Fibroblast of skin of right quadriceps (primary cell): ENCODE data around the gene ZC3H13.

Experiments used
- DNase-seq: peaks from one replicate; pipeline ENCODE4 v3.0.0-alpha.2; 2013

ZC3H13 gene

GRCh38 chr13:46058268-46058667 is 5.7 kb upstream of the ZC3H13 start:
- DNase-seq, result no peak

GRCh38 chr13:46057256-46058015 is 4.9 kb upstream of the ZC3H13 start:
- DNase-seq, result peak; percentile 61

GRCh38 chr13:46053162-46054012 is 841 bp upstream of the ZC3H13 start:
- no peak for DNase-seq

GRCh38 chr13:46051968-46052318 is 603 bp downstream of the ZC3H13 start:
- DNase-seq, result no peak

GRCh38 chr13:46050771-46051170 is 1.8 kb downstream of the ZC3H13 start:
- no peak for DNase-seq

GRCh38 chr13:46045424-46045823 is 7.1 kb downstream of the ZC3H13 start:
- DNase-seq, result no peak

GRCh38 chr13:46043647-46044046 is 8.9 kb downstream of the ZC3H13 start:
- no peak for DNase-seq

- DNase-seq, result peak; percentile 85
Observed at GRCh38 chr13:46041419-46041839, 11.1 kb downstream of the ZC3H13 start.

GRCh38 chr13:46040763-46041162 is 11.8 kb downstream of the ZC3H13 start:
- no peak for DNase-seq

GRCh38 chr13:46039411-46040182 is 12.9 kb downstream of the ZC3H13 start:
- peak; percentile 51 for DNase-seq

- DNase-seq, result no peak
Observed at GRCh38 chr13:46038296-46038695, 14.2 kb downstream of the ZC3H13 start.

GRCh38 chr13:46035066-46035465 is 17.5 kb downstream of the ZC3H13 start:
- DNase-seq, result no peak

- peak; percentile 14 for DNase-seq
Observed at GRCh38 chr13:46032341-46032740, 20.2 kb downstream of the ZC3H13 start.

- DNase-seq, result no peak
Observed at GRCh38 chr13:46031581-46032263, 20.8 kb downstream of the ZC3H13 start.

GRCh38 chr13:46025157-46025556 is 27.4 kb downstream of the ZC3H13 start:
- no peak for DNase-seq

- peak; percentile 16 for DNase-seq
Observed at GRCh38 chr13:46022481-46022880, 30.1 kb downstream of the ZC3H13 start.

GRCh38 chr13:46016216-46016615 is 36.3 kb downstream of the ZC3H13 start:
- DNase-seq, result no peak

GRCh38 chr13:46015366-46015765 is 37.2 kb downstream of the ZC3H13 start:
- peak; percentile 51 for DNase-seq

GRCh38 chr13:46012404-46012803 is 40.1 kb downstream of the ZC3H13 start:
- DNase-seq, result no peak

GRCh38 chr13:46010148-46010547 is 42.4 kb downstream of the ZC3H13 start:
- DNase-seq, result peak; percentile 5

- no peak for DNase-seq
Observed at GRCh38 chr13:46008631-46009030, 43.9 kb downstream of the ZC3H13 start.

GRCh38 chr13:46006688-46007452 is 45.7 kb downstream of the ZC3H13 start:
- peak; percentile 14 for DNase-seq
